ENCODE measurements around the gene C2orf69. TPM values are rescaled to one million over a fixed set of nuclear protein-coding genes. Genes with fewer than 3 reads are reported as not detected.

C2orf69 gene
- total and polyA plus RNA-seq, 8 donors = 3.5 to 8.3 (median 7.0) TPM

DNA sequence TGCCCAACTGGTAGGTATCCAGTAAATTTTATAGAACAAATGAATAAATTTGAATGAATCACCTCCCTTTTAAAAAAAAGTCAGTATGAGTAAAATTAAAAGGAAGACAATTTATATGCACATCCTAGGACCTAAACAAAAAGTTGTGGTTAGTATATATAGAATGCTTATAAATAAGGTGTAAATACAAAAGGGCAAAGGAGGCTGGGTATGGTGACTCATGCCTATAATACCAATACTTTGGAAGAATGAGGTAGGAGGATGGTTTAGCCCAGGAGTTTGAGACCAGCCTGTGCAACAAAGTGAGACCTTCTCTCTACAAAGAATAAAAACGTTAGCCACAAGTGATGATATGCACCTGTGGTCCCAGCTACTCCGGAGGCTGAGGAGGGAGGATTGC lies 12.8 kb downstream of the C2orf69 start:
- TF ChIP-seq, protein P1, sequence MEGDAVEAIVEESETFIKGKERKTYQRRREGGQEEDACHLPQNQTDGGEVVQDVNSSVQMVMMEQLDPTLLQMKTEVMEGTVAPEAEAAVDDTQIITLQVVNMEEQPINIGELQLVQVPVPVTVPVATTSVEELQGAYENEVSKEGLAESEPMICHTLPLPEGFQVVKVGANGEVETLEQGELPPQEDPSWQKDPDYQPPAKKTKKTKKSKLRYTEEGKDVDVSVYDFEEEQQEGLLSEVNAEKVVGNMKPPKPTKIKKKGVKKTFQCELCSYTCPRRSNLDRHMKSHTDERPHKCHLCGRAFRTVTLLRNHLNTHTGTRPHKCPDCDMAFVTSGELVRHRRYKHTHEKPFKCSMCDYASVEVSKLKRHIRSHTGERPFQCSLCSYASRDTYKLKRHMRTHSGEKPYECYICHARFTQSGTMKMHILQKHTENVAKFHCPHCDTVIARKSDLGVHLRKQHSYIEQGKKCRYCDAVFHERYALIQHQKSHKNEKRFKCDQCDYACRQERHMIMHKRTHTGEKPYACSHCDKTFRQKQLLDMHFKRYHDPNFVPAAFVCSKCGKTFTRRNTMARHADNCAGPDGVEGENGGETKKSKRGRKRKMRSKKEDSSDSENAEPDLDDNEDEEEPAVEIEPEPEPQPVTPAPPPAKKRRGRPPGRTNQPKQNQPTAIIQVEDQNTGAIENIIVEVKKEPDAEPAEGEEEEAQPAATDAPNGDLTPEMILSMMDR (IDR thresholded peaks at IDR 0.05) = no peak
- H3K4me1 ChIP-seq = no peaks in the 10 kb centered on the region
- no peaks in the 10 kb centered on the region for H3K36me3 ChIP-seq
- intact Hi-C loops (cut with DNase I) = no loop called here
- no peak overlapping the region for H3K4me3 ChIP-seq
- no peak for DNase-seq
- H3K27me3 ChIP-seq = no peaks in the 10 kb centered on the region
- no peaks in the 10 kb centered on the region for H3K9me3 ChIP-seq
- 54 to 66% methylated on average over 2 of the region's 2 CpGs for WGBS, 2 donors
- no peak overlapping the region for H3K27ac ChIP-seq
- no peak for FAIRE-seq
- no peak for ATAC-seq

DNA sequence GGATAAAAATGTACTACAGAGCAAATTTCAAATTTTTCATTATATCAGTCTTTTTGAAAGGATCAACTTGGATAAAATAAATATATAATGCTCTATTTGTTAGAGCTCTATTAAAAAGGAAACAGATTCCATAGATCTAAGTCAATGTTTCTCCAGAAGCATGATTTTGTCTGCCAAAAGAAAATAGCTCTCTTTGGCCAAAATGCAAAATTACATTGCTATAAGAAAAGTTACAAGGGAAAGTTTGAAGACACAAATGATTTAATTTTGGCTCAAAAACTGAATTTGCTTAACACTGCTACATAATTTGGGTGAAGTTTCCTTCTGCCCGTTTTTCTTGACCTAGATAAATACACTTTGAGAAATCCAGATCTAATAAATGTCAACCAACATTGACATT lies 15.7 kb downstream of the C2orf69 start:
- WGBS, 2 donors = 11 to 19% methylated on average over 1 of the region's 1 CpG
- no peak for ATAC-seq
- Histone ChIP-seq H3K4me1 (no peaks in the 10 kb centered on the region), H3K27me3 (no peaks in the 10 kb centered on the region), H3K4me3 (no peak overlapping the region), H3K36me3 (peaks cover 0 to under 1% (median 0%) of the 10 kb centered on the region in 3 donors), H3K9me3 (no peaks in the 10 kb centered on the region), H3K27ac (no peak overlapping the region)
- DNase-seq = no peak
- TF ChIP-seq, protein P1 (IDR thresholded peaks at IDR 0.05) = no peak
- intact Hi-C loops (cut with DNase I) = no loop called here
- FAIRE-seq = peak; percentile 5

DNA sequence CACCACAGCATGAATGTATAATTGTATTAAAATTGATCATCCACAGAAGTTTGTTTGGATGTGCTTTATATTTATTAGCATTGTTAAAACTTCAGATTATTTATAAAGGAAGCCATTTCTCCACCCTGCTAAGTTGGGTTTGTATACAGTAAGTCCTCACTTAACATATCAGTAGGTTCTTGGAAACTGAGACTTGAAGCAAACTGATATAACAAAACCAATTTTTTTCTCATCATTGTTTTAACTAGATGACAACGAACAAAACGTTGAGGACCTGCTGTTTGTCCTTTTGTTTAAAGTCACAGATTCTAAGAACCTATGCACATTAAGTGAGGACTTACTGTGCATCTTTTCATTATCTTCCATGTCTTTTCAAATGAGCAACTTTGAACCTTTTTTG lies 17.1 kb downstream of the C2orf69 start:
- no peaks in the 10 kb centered on the region for H3K9me3 ChIP-seq
- intact Hi-C loops (cut with DNase I) = no loop called here
- ATAC-seq (no peak), FAIRE-seq (no peak), DNase-seq (no peak)
- TF ChIP-seq, protein P1 (IDR thresholded peaks at IDR 0.05) = no peak
- no peaks in the 10 kb centered on the region for H3K27me3 ChIP-seq
- peaks cover 0 to 15% (median 0%) of the 10 kb centered on the region in 3 donors for H3K36me3 ChIP-seq
- no peaks in the 10 kb centered on the region for H3K4me1 ChIP-seq
- H3K4me3 ChIP-seq = no peak overlapping the region
- H3K27ac ChIP-seq = no peak overlapping the region
- WGBS, 2 donors = 29 to 31% methylated on average over 2 of the region's 2 CpGs

DNA sequence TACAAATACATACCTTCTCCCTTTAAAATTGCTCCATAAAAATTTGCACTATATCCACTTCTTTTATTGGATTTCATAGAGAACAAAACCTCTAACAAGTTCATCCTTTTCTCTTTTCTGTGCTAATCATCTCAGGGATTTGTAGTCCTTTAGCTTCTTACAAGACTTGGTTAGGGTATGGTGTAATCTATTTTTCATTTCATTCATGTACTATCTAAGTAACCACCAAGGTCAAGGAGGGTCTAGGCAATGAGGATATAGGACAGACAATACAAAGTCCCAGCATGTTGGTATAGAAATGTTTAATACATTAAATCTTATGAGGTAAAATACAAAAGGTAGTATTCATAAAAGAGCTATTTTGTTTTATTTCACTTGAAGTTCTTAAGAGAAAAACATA lies 17.5 kb downstream of the C2orf69 start:
- no peak for DNase-seq
- no peak overlapping the region for H3K4me3 ChIP-seq
- H3K9me3 ChIP-seq = no peaks in the 10 kb centered on the region
- H3K4me1 ChIP-seq = no peaks in the 10 kb centered on the region
- no peak overlapping the region for H3K27ac ChIP-seq
- no peak for FAIRE-seq
- H3K27me3 ChIP-seq = no peaks in the 10 kb centered on the region
- H3K36me3 ChIP-seq = peaks cover 0 to 19% (median 0%) of the 10 kb centered on the region in 3 donors
- TF ChIP-seq, protein P1 (IDR thresholded peaks at IDR 0.05) = no peak
- no peak for ATAC-seq
- intact Hi-C loops (cut with DNase I) = no loop called here

DNA sequence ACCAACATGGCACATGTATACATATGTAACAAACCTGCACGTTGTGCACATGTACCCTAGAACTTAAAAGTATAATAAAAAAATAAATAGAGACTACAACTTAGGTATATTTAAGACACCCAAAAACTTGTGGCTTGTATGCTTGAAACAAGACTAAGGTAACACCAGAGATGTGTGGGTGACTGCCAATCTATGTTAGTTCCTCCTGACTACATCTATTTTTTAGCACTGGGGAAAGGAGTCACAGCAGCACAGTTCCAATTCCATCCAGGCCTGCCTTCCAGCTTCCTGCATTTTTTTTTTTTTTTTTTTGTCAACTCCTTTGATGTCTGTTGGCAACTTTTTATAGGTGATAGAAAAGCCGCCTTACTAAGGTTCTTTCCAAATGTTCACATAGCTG lies 18.2 kb downstream of the C2orf69 start:
- H3K27me3 ChIP-seq = no peaks in the 10 kb centered on the region
- no peaks in the 10 kb centered on the region for H3K4me1 ChIP-seq
- TF ChIP-seq, protein P1 (IDR thresholded peaks at IDR 0.05) = no peak
- no peak overlapping the region for H3K27ac ChIP-seq
- intact Hi-C loops (cut with DNase I) = no loop called here
- no peak for DNase-seq
- peak in 1 of 4 donors; percentile 14 for ATAC-seq
- WGBS, 2 donors = 50 to 68% methylated on average over 2 of the region's 2 CpGs
- H3K4me3 ChIP-seq = no peak overlapping the region
- H3K36me3 ChIP-seq = peaks cover 0 to 24% (median 0%) of the 10 kb centered on the region in 3 donors
- no peak for FAIRE-seq
- H3K9me3 ChIP-seq = no peaks in the 10 kb centered on the region
